Spleen (tissue), 11 donors: ENCODE measurements around the gene TLK1. TPM values are rescaled to one million over a fixed set of nuclear protein-coding genes. Genes with fewer than 3 reads are reported as not detected.

ENCODE experiments used
- DNase-seq: peaks from one replicate; pipeline ENCODE4 v3.0.0-alpha.2; 2020
- H3K27ac ChIP-seq, 8 donors: fragments of 200-600 bp; sonication (generic) in 7 of 8; 1 replicate in 4 of 8; 2 replicates in 4 of 8; pipeline versions ENCODE4 v1.5.0 to v1.8.0; 2016 to 2021; ENCODE audit warnings: inconsistent platforms in 4 of 8, mild to moderate bottlenecking in 4 of 8, moderate library complexity in 1 of 8
- H3K27me3 ChIP-seq, 7 donors: fragments of 200-600 bp; sonication (generic) in 6 of 7; replicated peaks in 1 of 7; 1 replicate in 4 of 7; 2 replicates in 3 of 7; pipeline versions ENCODE4 v1.5.0 to v1.8.0; 2016 to 2021; ENCODE audit warnings: inconsistent platforms in 3 of 7, mild to moderate bottlenecking in 1 of 7
- H3K36me3 ChIP-seq, 6 donors: fragments of 200-600 bp; sonication (generic) in 5 of 6; 1 replicate in 4 of 6; 2 replicates in 2 of 6; pipeline versions ENCODE4 v1.5.0 to v1.8.0; 2016 to 2021; ENCODE audit warnings: inconsistent platforms in 2 of 6
- H3K4me1 ChIP-seq, 6 donors: fragments of 200-600 bp; sonication (generic) in 5 of 6; 1 replicate in 3 of 6; 2 replicates in 3 of 6; pipeline versions ENCODE4 v1.5.0 to v1.8.0; 2016 to 2021; ENCODE audit warnings: inconsistent platforms in 3 of 6
- H3K4me3 ChIP-seq, 8 donors: fragments of 200-600 bp; sonication (generic) in 7 of 8; 1 replicate in 4 of 8; 2 replicates in 4 of 8; pipeline versions ENCODE4 v1.5.0 to v1.8.0; 2016 to 2021; ENCODE audit warnings: inconsistent platforms in 4 of 8, mild to moderate bottlenecking in 4 of 8, moderate library complexity in 2 of 8
- H3K9me3 ChIP-seq, 8 donors: fragments of 200-600 bp; sonication (generic) in 7 of 8; 1 replicate in 4 of 8; 2 replicates in 4 of 8; pipeline versions ENCODE4 v1.5.0 to v1.8.0; 2016 to 2021; ENCODE audit warnings: inconsistent platforms in 4 of 8
- CTCF ChIP-seq, 11 experiments: fragments of 200-600 bp in 7 of 11; fragments of 450-650 bp in 4 of 11; sonication (generic) in 4 of 11; IDR thresholded peaks in 8 of 11; conservative IDR thresholded peaks in 3 of 11; 1 replicate in 7 of 11; 2 replicates in 4 of 11; pipeline versions ENCODE4 v1.4.0 to v1.8.0; 2016 to 2021; ENCODE audit warnings: antibody characterized with exemption in 11 of 11, inconsistent platforms in 4 of 11, mild to moderate bottlenecking in 1 of 11
- POLR2A ChIP-seq, 3 donors: fragments of 450-650 bp; IDR thresholded peaks; one replicate each; pipeline ENCODE4 v1.5.1; 2017; ENCODE audit warnings: antibody characterized with exemption in 3 of 3, mild to moderate bottlenecking in 1 of 3
- POLR2AphosphoS5 ChIP-seq, 3 donors: sonication (generic); formaldehyde crosslinking; IDR thresholded peaks; one replicate each; pipeline ENCODE4 v1.5.1; 2017; ENCODE audit warnings: antibody characterized with exemption in 3 of 3
- WGBS, 5 donors: extraction: QIAGEN DNeasy Blood & Tissue Kit in 3 of 5; methylation state at CpG; one replicate each; pipeline versions ENCODE4 v1.1.5 to v1.1.7; 2013 to 2018; 5-methylcytosine and 5-hydroxymethylcytosine counted together
- intact Hi-C: fragments of 100-400 bp; cut with DNase I; formaldehyde crosslinking; loops from one replicate; pipeline ENCODE4 v1.15.0; 2023; ENCODE audit warnings: low total_unique reads
- polyA plus RNA-seq, 3 donors: library from polyadenylated mRNA; stranded (reverse); fragments of 200-250 nt; gene quantifications; one replicate each; pipeline ENCODE4 v1.2.1, GENCODE V29; 2013
- total RNA-seq, 7 donors: library from RNA; depleted of rRNA in 3 of 7; stranded (reverse); fragments of >200 nt in 3 of 7; fragmentation: NEBNext Ultra II Directional in 4 of 7; extraction: Animal tissue kit (Norgen Biotek cat#: 25700) in 4 of 7; gene quantifications; one replicate each; pipeline versions ENCODE4 v1.1.0 to v1.2.1, GENCODE V29; 2016 to 2021
- donor health status: healthy with polysubstance abuse.
- donor health status: DM: no; HTN: no; CAD: no; lungs with moderate emphysema.
- donor health status: DM: no; HTN: no; CAD: no.
- donor health status: Bipolar disorder and iron deficiency.
- donor health status: healthy.
- donor health status: DM: no; HTN: no; CAD: no.
- donor health status: DM: yes; HTN: yes; CAD: no.

The TLK1 gene
- total and polyA plus RNA-seq, 10 donors, result 19.7 to 100.0 (median 81.7) TPM

GRCh38 chr2:171049691-171050090, 111.0 kb downstream of the TLK1 start:
- intact Hi-C loops, result no loop called here
- no peaks in the 10 kb centered on the region for H3K27me3 ChIP-seq
- H3K4me3 ChIP-seq, result no peak overlapping the region
- peaks cover 0 to 100% (median 49%) of the 10 kb centered on the region in 6 donors for H3K36me3 ChIP-seq
- 94 to 98% (median 96%) methylated on average over 7 of the region's 7 CpGs for WGBS, 5 donors
- no peak overlapping the region for H3K27ac ChIP-seq
- DNase-seq, result no peak
- no peaks in the 10 kb centered on the region for H3K9me3 ChIP-seq
- no peaks in the 10 kb centered on the region for H3K4me1 ChIP-seq
- no peak for TF ChIP-seq CTCF (IDR thresholded peaks at IDR 0.05 in 8 of 11, conservative IDR thresholded peaks at IDR 0.05 in 3 of 11)

GRCh38 chr2:171046048-171046560, 114.6 kb downstream of the TLK1 start:
- Histone ChIP-seq H3K27ac (no peak overlapping the region), H3K4me1 (peaks cover 0 to 7% (median 0%) of the 10 kb centered on the region in 6 donors), H3K36me3 (peaks cover 0 to 100% (median 44%) of the 10 kb centered on the region in 6 donors), H3K4me3 (no peak overlapping the region), H3K27me3 (no peaks in the 10 kb centered on the region), H3K9me3 (no peaks in the 10 kb centered on the region)
- TF ChIP-seq CTCF (IDR thresholded peaks at IDR 0.05 in 8 of 11, conservative IDR thresholded peaks at IDR 0.05 in 3 of 11) (no peak), POLR2A (IDR thresholded peaks at IDR 0.05) (no peak), POLR2AphosphoS5 (IDR thresholded peaks at IDR 0.05) (no peak)
- intact Hi-C loops, result no loop called here
- DNase-seq, result no peak
- WGBS, 5 donors, result 78 to 97% (median 95%) methylated on average over 3 of the region's 3 CpGs

- TF ChIP-seq POLR2A (IDR thresholded peaks at IDR 0.05) (no peak), POLR2AphosphoS5 (IDR thresholded peaks at IDR 0.05) (no peak), CTCF (IDR thresholded peaks at IDR 0.05 in 8 of 11, conservative IDR thresholded peaks at IDR 0.05 in 3 of 11) (no peak)
- DNase-seq, result no peak
- Histone ChIP-seq H3K4me1 (peaks cover 0 to 7% (median 0%) of the 10 kb centered on the region in 6 donors), H3K27ac (peak overlapping the region in 1 of 8 donors; percentile 12), H3K4me3 (no peak overlapping the region), H3K9me3 (no peaks in the 10 kb centered on the region), H3K36me3 (peaks cover 0 to 100% (median 44%) of the 10 kb centered on the region in 6 donors), H3K27me3 (no peaks in the 10 kb centered on the region)
- WGBS, 5 donors, result 57 to 67% (median 62%) methylated on average over 6 of the region's 6 CpGs
- intact Hi-C loops, result no loop called here
Observed at GRCh38 chr2:171044416-171044815, 116.3 kb downstream of the TLK1 start.

GRCh38 chr2:171042253-171042969, 118.3 kb downstream of the TLK1 start:
- TF ChIP-seq POLR2A (IDR thresholded peaks at IDR 0.05) (no peak), POLR2AphosphoS5 (IDR thresholded peaks at IDR 0.05) (no peak), CTCF (IDR thresholded peaks at IDR 0.05 in 8 of 11, conservative IDR thresholded peaks at IDR 0.05 in 3 of 11) (no peak)
- Histone ChIP-seq H3K36me3 (peaks cover 0 to 97% (median 41%) of the 10 kb centered on the region in 6 donors), H3K4me1 (peaks cover 0 to 7% (median 0%) of the 10 kb centered on the region in 6 donors), H3K4me3 (no peak overlapping the region), H3K27me3 (no peaks in the 10 kb centered on the region), H3K9me3 (no peaks in the 10 kb centered on the region), H3K27ac (peak overlapping the region in 5 of 8 donors; percentile 2 to 26 (median 9))
- DNase-seq, result no peak
- intact Hi-C loops, result no loop called here
- WGBS, 5 donors, result 97% methylated on average over 1 of the region's 1 CpG
